DOHH2 (cell line): ENCODE measurements around the gene TNFSF12.
"Not testable (repeated sequence)": the region's sequence is repeated elsewhere in the genome, so short reads cannot be mapped to it uniquely, and the experiment has no call there.

Source experiments
- H3F3A ChIP-seq: fragments of 200-600 bp; sonication (generic), shearing (Covaris generic); 2 replicates; pipeline ENCODE4 v1.6.0; 2016; ENCODE audit warnings: antibody characterized with exemption, mild to moderate bottlenecking; ENCODE audit not compliant: control insufficient read depth, insufficient read depth
- H3K27ac ChIP-seq: fragments of 200-600 bp; sonication (generic); 2 replicates; pipeline ENCODE4 v1.5.1; 2014; ENCODE audit warnings: low read depth, mild to moderate bottlenecking, low read length, moderate library complexity
- H3K27me3 ChIP-seq: fragments of 200-600 bp; sonication (generic); 2 replicates; pipeline ENCODE4 v1.6.1; 2014; ENCODE audit warnings: mild to moderate bottlenecking, low read length, mixed read lengths; ENCODE audit not compliant: control insufficient read depth
- H3K36me3 ChIP-seq: fragments of 200-600 bp; sonication (generic); 2 replicates; pipeline ENCODE4 v1.6.1; 2014; ENCODE audit warnings: mild to moderate bottlenecking, low read length, moderate library complexity, mixed read lengths; ENCODE audit not compliant: control insufficient read depth
- H3K4me1 ChIP-seq: fragments of 200-600 bp; sonication (generic); 2 replicates; pipeline ENCODE4 v1.6.1; 2014; ENCODE audit warnings: mild to moderate bottlenecking, low read length, mixed read lengths; ENCODE audit not compliant: control insufficient read depth
- H3K4me2 ChIP-seq: fragments of 200-600 bp; sonication (generic); 2 replicates; pipeline ENCODE4 v1.6.0; 2014; ENCODE audit warnings: mild to moderate bottlenecking, low read length, moderate library complexity
- H3K4me3 ChIP-seq: fragments of 200-600 bp; sonication (generic); 2 replicates; pipeline ENCODE4 v1.5.1; 2014; ENCODE audit warnings: mild to moderate bottlenecking, low read length, mixed read lengths
- H3K79me2 ChIP-seq: fragments of 200-600 bp; sonication (generic); 2 replicates; pipeline ENCODE4 v1.6.1; 2014; ENCODE audit warnings: mild to moderate bottlenecking, low read length, mixed read lengths; ENCODE audit not compliant: control insufficient read depth
- H3K9me2 ChIP-seq: fragments of 200-600 bp; sonication (generic); replicated peaks from 2 replicates; pipeline ENCODE4 v1.6.1; 2014; ENCODE audit warnings: mild to moderate bottlenecking, low read length, mixed read lengths; ENCODE audit not compliant: control insufficient read depth
- H3K9me3 ChIP-seq: fragments of 200-600 bp; sonication (generic); 2 replicates; pipeline ENCODE4 v1.6.1; 2014; ENCODE audit warnings: antibody characterized with exemption, low read length, mixed read lengths; ENCODE audit not compliant: control insufficient read depth, insufficient read depth
- H4K20me1 ChIP-seq: fragments of 200-600 bp; sonication (generic); 2 replicates; pipeline ENCODE4 v1.6.0; 2014; ENCODE audit warnings: low read depth, mild to moderate bottlenecking, antibody characterized with exemption, low read length, moderate library complexity; ENCODE audit not compliant: control insufficient read depth, insufficient read depth
- CTCF ChIP-seq: fragments of 200-600 bp; sonication (generic); IDR thresholded peaks from one replicate; pipeline ENCODE4 v1.5.1; 2014; ENCODE audit warnings: antibody characterized with exemption, mild to moderate bottlenecking, low read depth, low read length; ENCODE audit not compliant: poor library complexity, severe bottlenecking
- EZH2phosphoT487 ChIP-seq: fragments of 200-600 bp; sonication (generic); IDR thresholded peaks from 2 replicates; pipeline ENCODE4 v1.6.1; 2017; ENCODE audit warnings: borderline replicate concordance, mild to moderate bottlenecking, antibody characterized with exemption, low read length, moderate library complexity, mixed read lengths

The TNFSF12 gene

GRCh38 chr17:7592422-7593021, 43.7 kb downstream of the TNFSF12 start:
- Histone ChIP-seq H3K9me3 (no peaks in the 10 kb centered on the region), H3K4me2 (no peak overlapping the region), H3K27me3 (no peaks in the 10 kb centered on the region), H3K9me2 (no peaks in the 10 kb centered on the region), H3F3A (peaks cover 3% of the 10 kb centered on the region; the same call in 1 of the 2 replicates), H3K4me1 (no peaks in the 10 kb centered on the region), H3K79me2 (no peaks in the 10 kb centered on the region), H3K4me3 (no peak overlapping the region), H3K27ac (no peak overlapping the region), H3K36me3 (peaks cover 89% of the 10 kb centered on the region), H4K20me1 (no peaks in the 10 kb centered on the region)
- TF ChIP-seq EZH2phosphoT487 = no peak
- no peak for TF ChIP-seq CTCF

- Histone ChIP-seq H3K4me3 (no peak overlapping the region), H3K9me3 (no peaks in the 10 kb centered on the region), H3K36me3 (peaks cover 82% of the 10 kb centered on the region), H3K4me1 (no peaks in the 10 kb centered on the region), H4K20me1 (no peaks in the 10 kb centered on the region), H3K27me3 (no peaks in the 10 kb centered on the region), H3K4me2 (no peak overlapping the region), H3F3A (peaks cover 3% of the 10 kb centered on the region; the same call in 1 of the 2 replicates), H3K27ac (no peak overlapping the region), H3K9me2 (no peaks in the 10 kb centered on the region), H3K79me2 (no peaks in the 10 kb centered on the region)
- no peak for TF ChIP-seq CTCF
- TF ChIP-seq EZH2phosphoT487 = no peak
Measured at GRCh38 chr17:7593296-7593695, 44.4 kb downstream of the TNFSF12 start.

GRCh38 chr17:7597561-7597960, 48.7 kb downstream of the TNFSF12 start:
- not testable (repeated sequence) for H3K9me3 ChIP-seq, H3K79me2 ChIP-seq, H3F3A ChIP-seq, H3K4me2 ChIP-seq, H3K4me3 ChIP-seq, H3K9me2 ChIP-seq, H4K20me1 ChIP-seq, H3K27me3 ChIP-seq, H3K27ac ChIP-seq, H3K4me1 ChIP-seq
- peaks cover 73% of the 10 kb centered on the region for H3K36me3 ChIP-seq

GRCh38 chr17:7606280-7606679, 57.4 kb downstream of the TNFSF12 start:
- H3K9me2 ChIP-seq = no peaks in the 10 kb centered on the region
- no peak overlapping the region for H3K4me2 ChIP-seq
- no peak overlapping the region for H3K27ac ChIP-seq
- no peaks in the 10 kb centered on the region for H3F3A ChIP-seq
- no peaks in the 10 kb centered on the region for H3K4me1 ChIP-seq
- H3K36me3 ChIP-seq = peaks cover 51% of the 10 kb centered on the region
- no peaks in the 10 kb centered on the region for H3K9me3 ChIP-seq
- peaks cover 29% of the 10 kb centered on the region for H3K79me2 ChIP-seq
- H3K4me3 ChIP-seq = no peak overlapping the region
- H4K20me1 ChIP-seq = no peaks in the 10 kb centered on the region; the same call in 1 of the 2 replicates
- TF ChIP-seq CTCF (no peak), EZH2phosphoT487 (no peak)
- H3K27me3 ChIP-seq = no peaks in the 10 kb centered on the region
